Sigmoid colon (tissue), 4 donors: Measurements from ENCODE around the gene NRXN3.

Experiments
- CTCF ChIP-seq, 4 experiments: fragments of 450-650 bp in 3 of 4; fragments of 200-600 bp in 1 of 4; IDR thresholded peaks; one replicate each; pipeline ENCODE4 v1.5.1; 2016 to 2019; ENCODE audit warnings: antibody characterized with exemption in 4 of 4, mild to moderate bottlenecking in 3 of 4, moderate library complexity in 2 of 4
- EP300 ChIP-seq, 4 donors: sonication (generic); formaldehyde crosslinking; IDR thresholded peaks; one replicate each; pipeline ENCODE4 v1.6.1; 2017; ENCODE audit warnings: antibody characterized with exemption in 4 of 4
- POLR2A ChIP-seq, 2 donors: fragments of 450-650 bp; IDR thresholded peaks; one replicate each; pipeline ENCODE4 v1.6.1; 2016; ENCODE audit warnings: antibody characterized with exemption in 2 of 2, mild to moderate bottlenecking in 2 of 2, moderate library complexity in 2 of 2
- POLR2AphosphoS5 ChIP-seq, 4 donors: sonication (generic); formaldehyde crosslinking; IDR thresholded peaks; one replicate each; pipeline ENCODE4 v1.6.1; 2017; ENCODE audit warnings: antibody characterized with exemption in 4 of 4

- no peak for TF ChIP-seq POLR2AphosphoS5 (IDR thresholded peaks at IDR 0.05)
- no peak for TF ChIP-seq CTCF (IDR thresholded peaks at IDR 0.05)
- no peak for TF ChIP-seq EP300 (IDR thresholded peaks at IDR 0.05)
- no peak for TF ChIP-seq POLR2A (IDR thresholded peaks at IDR 0.05)
These were observed 364.0 kb downstream of the NRXN3 start for GRCh38 chr14:78534141-78534540.
